ENCODE measurements around the gene CCP110.

- TF ChIP-seq CTCF (IDR thresholded peaks at IDR 0.05; ENCODE audit: borderline replicate concordance, extremely low read depth, low read length, poor library complexity, severe bottlenecking) = no peak
- no peak for TF ChIP-seq EZH2 (IDR thresholded peaks at IDR 0.05; ENCODE audit: borderline replicate concordance, low read depth, low read length, severe bottlenecking)
Observed at GRCh38 chr16:19542138-19542821, 18.5 kb downstream of the CCP110 start.

All from DND-41 (cell line).